ENCODE measurements around the gene HTR3D. TPM values are rescaled to one million over a fixed set of nuclear protein-coding genes. Genes with fewer than 3 reads are reported as not detected.

HTR3D gene, protein sequence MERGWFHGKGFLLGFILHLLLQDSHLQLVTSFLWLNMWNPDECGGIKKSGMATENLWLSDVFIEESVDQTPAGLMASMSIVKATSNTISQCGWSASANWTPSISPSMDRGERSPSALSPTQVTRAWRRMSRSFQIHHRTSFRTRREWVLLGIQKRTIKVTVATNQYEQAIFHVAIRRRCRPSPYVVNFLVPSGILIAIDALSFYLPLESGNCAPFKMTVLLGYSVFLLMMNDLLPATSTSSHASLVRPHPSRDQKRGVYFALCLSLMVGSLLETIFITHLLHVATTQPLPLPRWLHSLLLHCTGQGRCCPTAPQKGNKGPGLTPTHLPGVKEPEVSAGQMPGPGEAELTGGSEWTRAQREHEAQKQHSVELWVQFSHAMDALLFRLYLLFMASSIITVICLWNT
- total RNA-seq = not detected

DNA sequence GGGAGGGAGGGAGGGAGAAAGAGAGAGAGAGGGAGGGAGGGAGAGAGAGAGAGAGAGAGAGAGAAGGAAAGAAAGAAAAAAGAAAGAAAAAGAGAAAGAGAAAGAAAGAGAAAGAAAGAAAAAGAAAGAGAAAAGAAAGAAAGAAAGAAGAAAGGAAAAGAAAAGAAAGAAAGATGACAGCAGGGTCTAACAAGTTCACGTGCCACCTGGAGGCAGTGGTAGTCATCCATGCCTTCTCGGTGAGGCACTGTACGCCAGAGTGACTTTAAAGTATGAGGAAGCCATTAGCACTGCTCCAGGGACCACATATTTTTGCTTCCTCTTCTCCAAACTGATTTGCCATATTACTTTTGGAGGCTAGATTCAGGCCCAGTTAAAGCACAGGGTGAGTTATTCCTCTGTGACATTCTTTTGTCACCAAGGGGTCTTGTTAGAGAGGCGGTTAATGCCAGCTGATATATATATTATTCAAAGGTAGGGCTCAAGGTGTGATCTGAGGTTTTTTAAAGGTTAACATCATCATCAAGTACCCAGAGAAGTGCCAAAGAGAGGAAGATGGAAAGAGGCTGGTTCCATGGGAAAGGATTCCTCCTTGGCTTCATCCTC, at the start of gene HTR3D:
TSS of gene HTR3D (plus strand) at position 556 of the 606 bp plus-strand sequence. CDS start at position 556, 0 bp downstream.
- TF ChIP-seq, protein P1, sequence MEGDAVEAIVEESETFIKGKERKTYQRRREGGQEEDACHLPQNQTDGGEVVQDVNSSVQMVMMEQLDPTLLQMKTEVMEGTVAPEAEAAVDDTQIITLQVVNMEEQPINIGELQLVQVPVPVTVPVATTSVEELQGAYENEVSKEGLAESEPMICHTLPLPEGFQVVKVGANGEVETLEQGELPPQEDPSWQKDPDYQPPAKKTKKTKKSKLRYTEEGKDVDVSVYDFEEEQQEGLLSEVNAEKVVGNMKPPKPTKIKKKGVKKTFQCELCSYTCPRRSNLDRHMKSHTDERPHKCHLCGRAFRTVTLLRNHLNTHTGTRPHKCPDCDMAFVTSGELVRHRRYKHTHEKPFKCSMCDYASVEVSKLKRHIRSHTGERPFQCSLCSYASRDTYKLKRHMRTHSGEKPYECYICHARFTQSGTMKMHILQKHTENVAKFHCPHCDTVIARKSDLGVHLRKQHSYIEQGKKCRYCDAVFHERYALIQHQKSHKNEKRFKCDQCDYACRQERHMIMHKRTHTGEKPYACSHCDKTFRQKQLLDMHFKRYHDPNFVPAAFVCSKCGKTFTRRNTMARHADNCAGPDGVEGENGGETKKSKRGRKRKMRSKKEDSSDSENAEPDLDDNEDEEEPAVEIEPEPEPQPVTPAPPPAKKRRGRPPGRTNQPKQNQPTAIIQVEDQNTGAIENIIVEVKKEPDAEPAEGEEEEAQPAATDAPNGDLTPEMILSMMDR (IDR thresholded peaks at IDR 0.05) = no peak
- ATAC-seq (ENCODE audit: insufficient number of reproducible peaks, low FRiP score, low read depth) = no peak

DNA sequence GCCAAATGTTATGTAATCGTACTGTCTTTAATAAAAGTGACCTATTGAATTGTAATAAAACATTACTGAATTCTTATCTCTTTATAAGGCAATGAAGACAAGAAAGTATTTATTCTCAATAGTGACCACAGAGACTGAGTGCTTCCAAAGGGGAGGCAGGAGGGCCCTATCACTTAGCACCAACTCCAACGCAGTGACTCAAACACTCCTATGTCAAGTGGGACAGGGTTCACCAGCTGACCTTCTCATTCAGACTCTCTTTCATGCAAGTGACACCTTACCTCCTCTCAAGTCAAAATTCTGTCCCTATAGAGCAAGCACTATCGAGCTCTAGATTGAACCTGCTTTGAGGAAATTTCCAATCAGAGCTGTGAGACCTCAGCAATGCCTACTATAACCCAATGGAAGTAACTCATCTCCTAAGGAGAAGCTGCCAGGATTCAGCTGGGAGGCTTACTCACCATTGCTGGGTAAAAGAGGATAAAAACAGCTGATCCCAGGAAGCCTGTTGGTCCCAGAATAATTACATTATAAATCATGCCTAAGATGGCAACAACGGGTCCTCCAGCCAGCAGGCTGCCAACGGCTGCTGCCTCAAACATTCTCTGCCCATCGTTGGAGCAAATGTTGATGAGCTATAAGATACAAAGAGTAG, 49.4 kb upstream of the HTR3D start:
- no peak for ATAC-seq (ENCODE audit: insufficient number of reproducible peaks, low FRiP score, low read depth)
- H3K4me1 ChIP-seq (ENCODE audit: control insufficient read depth in 1 of 2, low read depth in 2 of 2) = no peaks in the 10 kb centered on the region
- DNase-seq (ENCODE audit: low spot score) = no peak
- peaks cover 23% of the 10 kb centered on the region for H3K36me3 ChIP-seq
- no peaks in the 10 kb centered on the region for H3K27me3 ChIP-seq (replicated peaks; ENCODE audit: insufficient read depth)
- TF ChIP-seq, protein P1 (IDR thresholded peaks at IDR 0.05) = no peak
- no peak overlapping the region for H3K27ac ChIP-seq
- H3K4me3 ChIP-seq = no peak overlapping the region
- no peaks in the 10 kb centered on the region for H3K9me3 ChIP-seq

More for the DNA sequence above, at the start of gene HTR3D:
- Histone ChIP-seq H3K4me1 (ENCODE audit: control insufficient read depth in 1 of 2, low read depth in 2 of 2) (no peaks in the 10 kb centered on the region), H3K27ac (no peak within 1 kb of the TSS), H3K9me3 (no peaks in the 10 kb centered on the region), H3K36me3 (no peaks in the 10 kb centered on the region), H3K4me3 (no peak within 1 kb of the TSS), H3K27me3 (replicated peaks; ENCODE audit: insufficient read depth) (no peaks in the 10 kb centered on the region)
- no peak for DNase-seq (ENCODE audit: low spot score)

DNA sequence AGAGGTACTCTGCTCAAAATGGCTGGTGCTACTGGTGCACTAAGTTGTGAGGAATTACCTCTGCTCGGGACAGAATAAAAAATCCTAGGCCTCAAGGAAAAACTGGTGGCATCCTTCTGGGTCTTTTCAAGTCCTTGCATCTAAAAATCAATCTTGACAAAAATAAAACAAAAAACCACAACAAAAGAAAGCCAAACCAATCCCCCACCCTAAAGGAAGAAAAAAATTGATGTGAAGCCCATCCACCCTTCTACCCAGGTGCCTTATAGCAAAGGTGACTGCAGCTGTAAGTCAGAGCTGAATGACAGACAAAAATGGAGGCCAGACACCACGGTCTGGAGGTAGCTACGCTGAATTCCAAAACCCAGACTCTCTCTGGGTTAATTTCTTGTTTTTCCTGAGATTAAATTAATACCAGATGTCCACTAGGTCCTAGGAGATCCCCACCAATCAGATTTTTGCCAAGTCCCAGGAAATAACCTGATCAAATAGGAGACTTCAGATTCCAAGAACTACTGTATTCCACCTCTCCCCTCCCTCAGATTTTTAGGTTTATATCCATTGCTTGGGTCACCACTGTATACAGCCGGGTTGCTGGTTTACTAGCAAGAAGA, 47.3 kb upstream of the HTR3D start:
- TF ChIP-seq, protein P1 (IDR thresholded peaks at IDR 0.05) = no peak
- no peak overlapping the region for H3K27ac ChIP-seq
- no peaks in the 10 kb centered on the region for H3K9me3 ChIP-seq
- no peaks in the 10 kb centered on the region for H3K4me1 ChIP-seq (ENCODE audit: control insufficient read depth in 1 of 2, low read depth in 2 of 2)
- DNase-seq (ENCODE audit: low spot score) = no peak
- H3K36me3 ChIP-seq = peaks cover 37% of the 10 kb centered on the region
- H3K27me3 ChIP-seq (replicated peaks; ENCODE audit: insufficient read depth) = no peaks in the 10 kb centered on the region
- no peak for ATAC-seq (ENCODE audit: insufficient number of reproducible peaks, low FRiP score, low read depth)
- no peak overlapping the region for H3K4me3 ChIP-seq

DNA sequence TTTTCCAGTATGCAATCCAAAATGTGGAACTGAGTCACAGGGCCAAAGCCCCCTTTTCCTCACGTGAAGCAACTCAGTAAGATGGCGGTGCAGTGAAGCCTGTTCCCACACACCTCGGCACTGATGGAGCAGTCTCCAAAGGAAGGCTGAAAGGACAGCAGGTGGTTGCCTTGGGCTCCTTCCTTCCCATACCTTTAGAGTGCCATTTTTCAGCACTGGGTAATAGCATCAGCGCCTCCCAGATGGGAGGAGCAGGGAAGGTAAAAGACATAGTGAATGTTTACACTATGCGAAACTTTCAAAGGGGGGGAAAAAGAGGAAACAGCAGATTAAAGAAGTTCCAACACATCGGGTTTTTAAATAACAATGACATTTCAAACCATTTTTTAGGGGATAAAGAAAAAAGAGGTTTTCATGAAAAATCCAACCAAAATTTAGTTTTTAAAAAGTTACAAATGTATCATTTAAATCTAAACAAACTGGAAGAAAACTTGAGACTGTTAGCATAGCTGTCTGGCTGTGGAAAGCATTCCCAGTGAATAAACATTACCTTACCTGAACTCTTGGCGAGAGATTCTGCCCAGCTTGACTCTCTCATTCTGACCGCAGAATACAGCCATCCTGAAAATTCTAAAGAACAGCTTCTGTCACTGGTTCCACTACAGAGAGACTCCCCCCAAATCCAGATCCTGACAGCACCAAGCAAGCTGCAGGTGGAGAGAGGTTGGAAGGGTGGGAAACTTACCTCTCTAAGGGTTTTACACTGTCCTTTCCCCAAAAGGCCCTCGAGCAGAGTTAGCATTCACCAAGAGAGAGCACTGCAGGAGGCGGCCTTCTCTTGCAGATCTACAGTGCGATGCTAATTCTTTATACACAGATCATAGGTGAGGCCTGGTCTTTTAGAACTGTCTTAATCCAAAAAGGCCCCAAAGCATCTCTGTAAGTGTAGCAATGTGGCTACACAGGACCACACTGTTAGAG, 46.5 kb upstream of the HTR3D start:
- Histone ChIP-seq H3K36me3 (peaks cover 37% of the 10 kb centered on the region), H3K4me3 (no peak overlapping the region), H3K4me1 (ENCODE audit: control insufficient read depth in 1 of 2, low read depth in 2 of 2) (no peaks in the 10 kb centered on the region), H3K9me3 (no peaks in the 10 kb centered on the region), H3K27ac (no peak overlapping the region), H3K27me3 (replicated peaks; ENCODE audit: insufficient read depth) (no peaks in the 10 kb centered on the region)
- ATAC-seq (ENCODE audit: insufficient number of reproducible peaks, low FRiP score, low read depth) = no peak
- no peak for DNase-seq (ENCODE audit: low spot score)
- TF ChIP-seq, protein P1 (IDR thresholded peaks at IDR 0.05) = no peak
